ENCODE results near the gene MED26.

DNA sequence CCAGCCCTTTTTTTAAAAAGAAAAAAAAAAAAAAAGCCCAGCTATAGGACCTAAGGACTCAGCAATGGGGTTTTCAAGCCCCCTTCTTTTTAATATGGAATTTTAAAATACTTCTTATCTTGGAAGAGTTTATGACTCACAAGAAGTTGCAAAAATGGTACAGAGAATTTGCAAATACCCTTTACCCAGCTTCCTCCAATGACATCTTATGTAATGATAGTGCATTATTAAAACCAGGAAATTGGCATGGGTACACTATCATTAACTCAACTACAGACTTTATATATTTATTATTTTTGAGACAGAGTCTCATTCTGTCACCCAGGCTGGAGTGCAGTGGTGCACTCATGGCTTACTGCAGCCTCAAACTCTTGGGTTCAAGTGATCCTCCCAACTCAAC is 49.1 kb upstream of the MED26 start:
- TF ChIP-seq, protein P1, sequence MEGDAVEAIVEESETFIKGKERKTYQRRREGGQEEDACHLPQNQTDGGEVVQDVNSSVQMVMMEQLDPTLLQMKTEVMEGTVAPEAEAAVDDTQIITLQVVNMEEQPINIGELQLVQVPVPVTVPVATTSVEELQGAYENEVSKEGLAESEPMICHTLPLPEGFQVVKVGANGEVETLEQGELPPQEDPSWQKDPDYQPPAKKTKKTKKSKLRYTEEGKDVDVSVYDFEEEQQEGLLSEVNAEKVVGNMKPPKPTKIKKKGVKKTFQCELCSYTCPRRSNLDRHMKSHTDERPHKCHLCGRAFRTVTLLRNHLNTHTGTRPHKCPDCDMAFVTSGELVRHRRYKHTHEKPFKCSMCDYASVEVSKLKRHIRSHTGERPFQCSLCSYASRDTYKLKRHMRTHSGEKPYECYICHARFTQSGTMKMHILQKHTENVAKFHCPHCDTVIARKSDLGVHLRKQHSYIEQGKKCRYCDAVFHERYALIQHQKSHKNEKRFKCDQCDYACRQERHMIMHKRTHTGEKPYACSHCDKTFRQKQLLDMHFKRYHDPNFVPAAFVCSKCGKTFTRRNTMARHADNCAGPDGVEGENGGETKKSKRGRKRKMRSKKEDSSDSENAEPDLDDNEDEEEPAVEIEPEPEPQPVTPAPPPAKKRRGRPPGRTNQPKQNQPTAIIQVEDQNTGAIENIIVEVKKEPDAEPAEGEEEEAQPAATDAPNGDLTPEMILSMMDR (IDR thresholded peaks at IDR 0.05), result no peak
- TF ChIP-seq POLR2A (IDR thresholded peaks at IDR 0.05), result no peak

Data from heart left ventricle (tissue), 13 donors.